Esophagus squamous epithelium (tissue), 5 donors: Measurements from ENCODE around the gene OGA. TPM values are rescaled to one million over a fixed set of nuclear protein-coding genes. Genes with fewer than 3 reads are reported as not detected.

Experiments
- DNase-seq: peaks from one replicate; lab custom pipeline; 2025; lab: John Stamatoyannopoulos, UW
- H3K27ac ChIP-seq, 4 donors: fragments of 200-600 bp; sonication (generic); one replicate each; pipeline ENCODE4 v1.5.1; 2016 to 2019; ENCODE audit warnings: mild to moderate bottlenecking in 1 of 4
- H3K27me3 ChIP-seq, 4 donors: fragments of 200-600 bp; sonication (generic); 1 replicate in 3 of 4; 2 replicates in 1 of 4; pipeline versions ENCODE4 v1.5.1 to v1.6.0; 2017 to 2021; ENCODE audit warnings: antibody characterized with exemption in 1 of 4
- H3K36me3 ChIP-seq, 3 donors: fragments of 200-600 bp; sonication (generic); one replicate each; pipeline ENCODE4 v1.5.1; 2016 to 2019
- H3K4me1 ChIP-seq, 3 donors: fragments of 200-600 bp; sonication (generic); one replicate each; pipeline ENCODE4 v1.5.1; 2017 to 2019
- H3K4me3 ChIP-seq, 4 donors: fragments of 200-600 bp; sonication (generic); 1 replicate in 3 of 4; 2 replicates in 1 of 4; pipeline ENCODE4 v1.5.1; 2016 to 2019; ENCODE audit warnings: mild to moderate bottlenecking in 2 of 4, moderate library complexity in 1 of 4
- H3K9me3 ChIP-seq, 3 donors: fragments of 200-600 bp; sonication (generic); one replicate each; pipeline ENCODE4 v1.5.1; 2016 to 2019
- CTCF ChIP-seq, 6 experiments: fragments of 450-650 bp in 4 of 6; fragments of 200-600 bp in 2 of 6; sonication (generic) in 2 of 6; IDR thresholded peaks; one replicate each; pipeline ENCODE4 v1.5.1; 2016 to 2019; ENCODE audit warnings: antibody characterized with exemption in 6 of 6, mild to moderate bottlenecking in 4 of 6, moderate library complexity in 4 of 6
- POLR2A ChIP-seq, 4 donors: fragments of 450-650 bp; IDR thresholded peaks; one replicate each; pipeline ENCODE4 v1.6.1; 2017; ENCODE audit warnings: antibody characterized with exemption in 4 of 4, mild to moderate bottlenecking in 4 of 4, moderate library complexity in 3 of 4
- WGBS, 2 donors: methylation state at CpG; one replicate each; pipeline ENCODE4 v1.1.5; 2018; 5-methylcytosine and 5-hydroxymethylcytosine counted together
- intact Hi-C: fragments of 100-400 bp; cut with DNase I; formaldehyde crosslinking; loops from one replicate; pipeline ENCODE4 v1.15.0; 2022
- total RNA-seq, 4 donors: library from RNA; depleted of rRNA; stranded (reverse); fragments of >200 nt; gene quantifications; one replicate each; pipeline ENCODE4 v1.1.0, GENCODE V29; 2016
- donor health status: DM: yes; HTN: yes; CAD: no.

Gene OGA
- total RNA-seq, 4 donors from 2014 or later = 44.2 to 121 (median 60.7) TPM

- WGBS, 2 donors = 77 to 78% methylated on average over 3 of the region's 3 CpGs
- H3K27ac ChIP-seq = no peak overlapping the region
- no peaks in the 10 kb centered on the region for H3K9me3 ChIP-seq
- no peak overlapping the region for H3K4me3 ChIP-seq
- H3K4me1 ChIP-seq = no peaks in the 10 kb centered on the region
- intact Hi-C loops = no loop called here
- TF ChIP-seq POLR2A (IDR thresholded peaks at IDR 0.05) (no peak), CTCF (IDR thresholded peaks at IDR 0.05) (no peak)
- H3K36me3 ChIP-seq = no peaks in the 10 kb centered on the region
- no peak for DNase-seq
- peaks cover 0 to 50% (median 0%) of the 10 kb centered on the region in 4 donors for H3K27me3 ChIP-seq
These were observed 57.7 kb downstream of the OGA start for GRCh38 chr10:101760510-101760909.

GRCh38 chr10:101759309-101760247 lies 58.7 kb downstream of the OGA start:
- intact Hi-C loops = no loop called here
- DNase-seq = no peak

GRCh38 chr10:101758858-101759257 lies 59.4 kb downstream of the OGA start:
- Histone ChIP-seq H3K9me3 (no peaks in the 10 kb centered on the region), H3K27ac (no peak overlapping the region), H3K4me3 (no peak overlapping the region), H3K4me1 (no peaks in the 10 kb centered on the region), H3K27me3 (peaks cover 0 to 36% (median 0%) of the 10 kb centered on the region in 4 donors), H3K36me3 (no peaks in the 10 kb centered on the region)
- intact Hi-C loops = no loop called here
- 73 to 83% methylated on average over 2 of the region's 2 CpGs for WGBS, 2 donors
- DNase-seq = no peak
- no peak for TF ChIP-seq POLR2A (IDR thresholded peaks at IDR 0.05)
- TF ChIP-seq CTCF (IDR thresholded peaks at IDR 0.05) = no peak

More at GRCh38 chr10:101759309-101760247, 58.7 kb downstream of the OGA start:
- WGBS, 2 donors = 66 to 83% methylated on average over 4 to 6 of the region's 12 CpGs
- Histone ChIP-seq H3K27me3 (peaks cover 0 to 41% (median 0%) of the 10 kb centered on the region in 4 donors), H3K27ac (no peak overlapping the region), H3K4me3 (no peak overlapping the region), H3K36me3 (no peaks in the 10 kb centered on the region), H3K4me1 (no peaks in the 10 kb centered on the region), H3K9me3 (no peaks in the 10 kb centered on the region)
- no peak for TF ChIP-seq CTCF (IDR thresholded peaks at IDR 0.05)
- no peak for TF ChIP-seq POLR2A (IDR thresholded peaks at IDR 0.05)

- TF ChIP-seq POLR2A (IDR thresholded peaks at IDR 0.05) = no peak
- TF ChIP-seq CTCF (IDR thresholded peaks at IDR 0.05) = no peak
- Histone ChIP-seq H3K27me3 (peaks cover 0 to 22% (median 0%) of the 10 kb centered on the region in 4 donors), H3K4me3 (no peak overlapping the region), H3K9me3 (no peaks in the 10 kb centered on the region), H3K36me3 (no peaks in the 10 kb centered on the region), H3K27ac (no peak overlapping the region), H3K4me1 (no peaks in the 10 kb centered on the region)
- intact Hi-C loops = no loop called here
- no peak for DNase-seq
- 61 to 69% methylated on average over 3 of the region's 3 CpGs for WGBS, 2 donors
These were observed 66.0 kb downstream of the OGA start for GRCh38 chr10:101752241-101752640.
